GM12864 (cell line): ENCODE results near the gene PITPNM1.

Source experiments
- DNase-seq: peaks from one replicate; pipeline ENCODE4 v3.0.0-alpha.2; 2011; ENCODE audit warnings: low read depth
- H3K4me3 ChIP-seq: 2 replicates; pipeline ENCODE4 v1.5.1; 2011; ENCODE audit warnings: mild to moderate bottlenecking, low read depth, low read length, control low read depth
- CTCF ChIP-seq: IDR thresholded peaks from 2 replicates; pipeline ENCODE4 v1.5.1; 2011; ENCODE audit warnings: low read depth, mild to moderate bottlenecking, moderate library complexity, low read length, control low read depth, inconsistent platforms; ENCODE audit errors: missing control alignments

Gene PITPNM1

GRCh38 chr11:67542971-67543370, 37.8 kb upstream of the PITPNM1 start:
- no peak overlapping the region for H3K4me3 ChIP-seq
- no peak for TF ChIP-seq CTCF
- DNase-seq = no peak

GRCh38 chr11:67542169-67542568, 37.0 kb upstream of the PITPNM1 start:
- H3K4me3 ChIP-seq = no peak overlapping the region
- no peak for TF ChIP-seq CTCF
- no peak for DNase-seq

- no peak overlapping the region for H3K4me3 ChIP-seq
- no peak for DNase-seq
- TF ChIP-seq CTCF = no peak
Observed at GRCh38 chr11:67541198-67541597, 36.0 kb upstream of the PITPNM1 start.

GRCh38 chr11:67539550-67539949, 34.4 kb upstream of the PITPNM1 start:
- no peak for TF ChIP-seq CTCF
- no peak for DNase-seq
- H3K4me3 ChIP-seq = no peak overlapping the region

GRCh38 chr11:67538823-67539505, 33.8 kb upstream of the PITPNM1 start:
- no peak for DNase-seq
- TF ChIP-seq CTCF = no peak

GRCh38 chr11:67538306-67538705, 33.1 kb upstream of the PITPNM1 start:
- TF ChIP-seq CTCF = no peak
- no peak for DNase-seq

More at GRCh38 chr11:67538823-67539505, 33.8 kb upstream of the PITPNM1 start:
- H3K4me3 ChIP-seq = no peak overlapping the region

GRCh38 chr11:67535561-67535960, 30.4 kb upstream of the PITPNM1 start:
- DNase-seq = no peak
- TF ChIP-seq CTCF = no peak
- H3K4me3 ChIP-seq = no peak overlapping the region

More at GRCh38 chr11:67538306-67538705, 33.1 kb upstream of the PITPNM1 start:
- no peak overlapping the region for H3K4me3 ChIP-seq
